Stimulated activated CD8-positive, alpha-beta memory T cell treated with anti-CD3 and anti-CD28 coated beads, Interleukin-4, amount 100 ng/mL, for 24 hours (primary cell): ENCODE results near the gene PRKCE.
"Not testable (repeated sequence)": the region's sequence is repeated elsewhere in the genome, so short reads cannot be mapped to it uniquely, and the experiment has no call there.

Source experiments
- DNase-seq: peaks from one replicate; pipeline ENCODE4 v3.0.0-alpha.2; 2020; ENCODE audit warnings: low read depth

PRKCE gene

DNA sequence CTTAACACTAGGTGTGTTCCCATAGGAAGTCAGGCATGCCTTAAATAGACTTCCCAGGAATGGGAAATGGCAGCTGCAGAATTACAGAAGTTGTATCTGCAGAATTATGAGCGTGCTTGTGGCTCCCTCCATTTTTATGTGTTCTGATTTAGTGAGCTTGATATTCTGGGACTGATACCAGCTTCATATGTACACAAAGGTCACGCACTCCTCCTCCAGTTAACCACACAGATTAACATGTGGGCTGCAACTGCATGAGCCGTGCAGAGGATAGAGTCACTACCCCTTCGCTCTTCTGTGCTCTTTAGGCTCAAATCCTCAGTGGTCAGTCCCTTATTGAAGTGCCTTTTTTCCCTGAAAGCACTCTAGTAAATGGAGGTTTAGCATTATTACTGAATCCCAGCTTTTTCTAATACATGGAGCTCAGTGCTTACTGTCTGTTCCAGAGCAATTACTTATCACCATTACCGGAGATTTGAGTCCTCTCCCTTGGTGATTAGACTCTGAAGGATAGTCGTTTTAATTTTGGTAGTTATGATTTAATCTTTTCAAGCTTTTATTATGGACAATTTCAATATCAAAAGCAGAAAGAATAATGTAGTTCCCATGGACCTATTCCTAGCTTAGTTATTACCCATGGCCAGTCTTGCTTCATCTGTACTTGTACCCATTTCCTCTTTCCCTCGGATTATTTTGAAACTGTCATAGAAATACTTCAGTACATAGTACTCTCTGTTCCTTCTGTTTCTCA lies 238.3 kb downstream of the PRKCE start:
- no peak for DNase-seq

DNA sequence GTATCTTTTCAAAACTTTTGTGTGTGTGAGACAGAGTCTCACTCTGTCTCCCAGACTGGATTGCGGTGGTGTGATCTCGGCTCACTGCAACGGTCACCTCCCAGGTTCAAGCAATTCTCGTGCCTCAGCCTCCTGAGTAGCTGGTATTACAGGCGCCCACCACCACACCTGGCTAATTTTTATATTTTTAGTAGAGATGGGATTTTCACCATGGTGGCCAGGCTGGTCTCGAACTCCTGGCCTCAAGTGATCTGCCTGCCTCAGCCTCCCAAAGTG lies 238.8 kb downstream of the PRKCE start:
- not testable (repeated sequence) for DNase-seq

DNA sequence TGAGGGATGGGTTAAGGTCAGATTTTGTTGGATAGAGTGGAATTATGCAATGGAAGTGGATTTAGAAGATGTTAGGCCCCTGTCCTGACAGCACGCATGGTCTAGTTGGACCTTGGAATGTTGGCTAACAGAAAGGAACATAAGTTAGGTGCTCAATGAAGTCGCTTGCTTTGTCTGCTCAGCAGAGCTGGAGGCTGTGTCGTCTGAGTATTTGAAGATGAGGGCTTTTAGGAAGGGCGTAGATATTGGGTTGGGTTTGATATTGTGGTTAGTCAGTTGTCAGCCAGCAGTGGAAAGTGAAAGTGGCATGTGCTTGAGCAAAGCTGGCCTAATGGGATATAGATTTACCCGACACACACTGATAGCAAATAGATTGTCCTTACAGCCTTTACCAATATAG lies 239.3 kb downstream of the PRKCE start:
- DNase-seq: no peak

DNA sequence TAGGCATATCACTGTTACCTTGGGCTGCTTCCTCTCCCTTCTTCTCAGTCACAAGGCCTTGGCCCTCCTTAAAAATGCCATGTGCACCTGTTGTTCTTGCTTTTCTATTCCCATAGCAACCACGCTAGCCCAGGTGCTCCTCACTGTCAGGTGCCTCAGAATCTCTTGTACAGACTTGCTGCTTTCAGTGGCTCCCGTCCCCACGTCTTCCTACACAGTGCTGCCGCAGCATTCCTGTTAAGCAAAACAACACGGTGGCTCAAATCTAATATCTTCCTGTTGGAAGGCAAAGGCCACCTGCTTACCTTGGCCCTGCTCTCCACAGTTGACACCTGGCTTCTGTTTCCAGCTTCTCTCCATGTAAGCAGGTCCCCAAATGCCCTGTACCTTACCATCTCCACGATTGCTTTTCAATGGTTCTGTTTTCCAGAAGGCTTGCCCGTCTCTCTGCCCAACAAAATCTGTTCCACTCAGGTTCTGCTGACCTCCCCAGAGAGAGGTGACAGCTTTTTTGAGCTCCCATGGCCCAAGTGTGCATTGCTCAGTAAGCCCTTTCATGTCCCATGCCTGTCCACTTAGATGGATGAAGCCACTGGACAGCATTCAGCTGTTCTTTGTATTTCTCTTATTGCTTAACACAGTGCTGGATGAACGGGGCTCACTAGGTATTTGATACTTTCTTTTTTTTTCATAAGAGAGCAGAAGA lies 240.4 kb downstream of the PRKCE start:
- DNase-seq: no peak

DNA sequence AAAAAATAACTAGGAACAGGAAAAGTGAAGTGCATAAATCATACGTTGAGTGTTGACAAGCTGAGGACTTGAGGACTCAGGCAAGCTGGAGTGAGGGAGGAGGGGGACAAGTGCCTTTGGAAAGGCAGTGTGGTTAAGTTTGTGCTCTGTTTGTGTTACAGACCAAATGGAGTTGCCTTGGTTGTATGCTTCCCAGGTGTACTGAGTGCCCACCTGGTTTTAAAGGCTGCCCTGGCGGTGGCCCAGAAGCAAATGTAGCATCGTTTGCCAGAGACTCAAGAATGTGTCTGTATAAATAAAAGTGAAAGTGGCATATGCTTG lies 240.9 kb downstream of the PRKCE start:
- DNase-seq: no peak

DNA sequence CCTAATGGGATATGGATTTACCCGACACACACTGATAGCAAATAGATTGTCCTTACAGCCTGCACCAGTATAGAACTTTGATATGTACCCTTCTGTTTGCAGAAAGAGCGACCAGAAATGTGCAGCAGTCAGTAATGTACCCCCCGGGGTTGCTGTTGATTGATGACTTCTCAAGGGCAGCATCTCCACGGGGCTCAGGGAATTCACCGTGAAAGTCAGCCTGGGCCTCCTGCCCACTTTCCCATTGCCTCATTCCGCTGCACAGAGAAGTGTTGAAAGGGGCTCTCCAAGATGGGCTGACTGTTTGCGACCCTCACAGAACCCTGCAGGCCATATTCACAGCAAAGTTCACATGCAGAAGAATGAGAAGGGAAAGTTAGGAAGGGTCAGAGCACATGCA lies 241.3 kb downstream of the PRKCE start:
- DNase-seq: no peak

DNA sequence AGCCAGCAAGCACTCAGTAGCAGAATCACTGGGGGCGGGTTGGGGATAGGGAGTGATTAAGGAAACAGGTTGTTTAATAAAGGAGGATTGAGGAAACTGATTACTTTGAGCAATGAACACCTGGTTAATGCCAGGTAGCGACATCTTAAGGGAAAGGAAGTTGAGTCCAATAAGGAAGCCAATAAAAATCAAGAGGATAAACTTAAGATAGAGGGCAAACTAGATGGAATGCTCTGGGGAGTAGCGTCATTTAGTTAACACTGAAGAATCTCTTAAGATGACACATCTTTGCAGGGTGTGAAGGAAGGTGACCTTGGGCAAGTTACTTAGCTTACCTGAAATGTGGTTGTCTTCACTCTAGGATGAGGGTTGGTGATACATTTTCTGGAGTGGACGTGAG lies 242.7 kb downstream of the PRKCE start:
- no peak for DNase-seq

DNA sequence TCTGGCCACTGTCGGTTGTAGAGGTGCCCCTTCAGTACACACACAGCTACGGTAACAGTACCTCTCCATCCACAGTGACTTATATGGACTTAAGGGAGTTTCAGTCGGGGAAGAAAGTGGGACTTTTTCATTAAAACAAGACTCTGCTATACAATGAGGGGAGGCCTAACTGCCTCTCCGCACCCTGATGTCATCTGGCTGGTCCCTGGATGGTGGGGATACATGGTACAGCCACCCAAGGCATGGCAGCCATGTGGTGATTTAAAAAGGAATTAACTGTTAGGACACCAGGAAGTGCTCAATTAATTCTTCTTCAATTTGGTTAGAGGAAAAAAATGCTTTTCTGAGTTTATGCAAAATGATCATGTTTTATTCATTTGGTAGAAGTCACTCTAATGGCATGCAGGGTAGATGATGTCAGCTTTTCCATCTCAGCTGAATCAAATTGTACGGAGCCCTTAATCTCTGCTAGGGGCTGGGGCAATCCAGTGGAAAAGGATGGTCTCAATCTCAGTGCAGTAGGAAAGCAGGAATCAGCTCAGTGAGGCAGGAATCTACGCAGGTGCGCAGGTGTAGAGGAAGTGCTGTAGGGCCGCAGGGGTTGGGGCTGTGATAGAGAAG lies 243.9 kb downstream of the PRKCE start:
- DNase-seq: no peak

DNA sequence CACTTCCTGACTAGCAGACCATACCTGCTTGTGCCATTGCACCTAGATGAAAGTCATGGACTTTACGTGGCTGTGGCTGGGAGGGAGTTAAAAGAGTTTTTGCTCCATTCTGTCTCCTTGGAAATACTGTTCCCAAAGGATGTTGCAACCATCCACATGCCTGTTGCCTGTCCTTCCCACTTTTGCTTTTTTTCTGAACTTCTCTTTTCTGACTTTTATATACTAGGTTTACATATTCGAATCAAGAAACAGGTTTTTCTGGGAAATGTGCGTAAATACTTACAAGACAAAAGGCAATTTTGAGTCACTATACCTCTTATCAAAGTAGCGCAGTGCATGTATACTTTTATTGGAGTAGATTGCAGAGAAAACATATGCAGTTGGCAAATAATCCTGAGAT lies 244.8 kb downstream of the PRKCE start:
- DNase-seq: no peak

DNA sequence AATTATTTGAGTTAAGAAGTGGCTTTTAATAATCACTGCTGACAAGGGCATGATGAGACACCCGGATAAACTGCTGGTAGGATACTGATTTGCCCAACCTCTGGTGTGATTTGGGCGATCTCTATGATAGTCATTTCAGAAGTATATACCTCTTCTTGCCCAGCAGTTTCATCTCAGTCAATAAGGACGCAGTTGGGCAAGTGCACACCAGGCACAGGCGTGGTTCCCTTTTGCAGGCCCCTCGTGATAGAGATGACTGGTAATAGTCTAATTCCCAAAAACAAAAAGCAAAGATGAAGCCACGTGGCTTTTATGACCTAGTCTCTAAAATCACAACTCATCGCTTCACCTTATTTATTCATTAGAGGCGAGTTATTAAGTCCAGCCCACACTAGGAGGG lies 246.4 kb downstream of the PRKCE start:
- no peak for DNase-seq

DNA sequence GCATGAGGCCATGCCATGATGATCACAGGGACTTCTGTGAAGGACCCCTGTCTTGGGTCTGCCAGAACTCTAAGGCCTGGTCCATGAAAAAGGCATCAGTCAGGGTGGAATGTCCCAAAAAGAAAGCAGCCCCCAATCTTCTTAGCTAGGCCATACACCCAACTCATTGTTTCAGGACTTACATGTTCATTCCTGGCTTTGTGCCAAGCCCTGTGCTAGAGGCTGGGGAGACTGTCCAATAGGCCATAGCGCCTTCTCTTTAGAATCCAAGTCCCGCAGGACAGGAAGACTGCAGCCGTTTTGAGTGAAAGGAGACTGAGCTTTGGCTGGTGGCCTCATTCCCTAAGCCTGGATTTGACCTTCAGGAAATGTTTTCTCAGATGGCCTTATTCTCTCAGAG lies 247.3 kb downstream of the PRKCE start:
- no peak for DNase-seq

DNA sequence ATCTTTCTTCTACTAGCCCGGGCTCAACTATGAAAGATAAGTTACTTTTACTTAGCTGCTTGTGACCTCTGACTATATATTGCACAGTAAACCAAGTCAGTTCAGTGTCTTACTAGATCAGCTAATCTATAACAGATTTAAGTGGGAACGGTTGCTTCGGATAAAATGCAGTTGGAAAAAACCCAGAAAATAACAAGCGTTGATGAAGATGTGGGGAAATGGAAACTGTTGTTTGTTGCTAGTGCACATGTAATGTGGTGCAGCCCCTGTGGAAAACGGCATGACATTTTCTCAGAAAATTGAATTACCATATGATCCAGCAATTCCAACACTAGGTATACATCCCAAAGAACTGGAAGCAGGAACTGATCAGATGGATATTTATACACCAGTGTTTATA lies 248.5 kb downstream of the PRKCE start:
- no peak for DNase-seq

DNA sequence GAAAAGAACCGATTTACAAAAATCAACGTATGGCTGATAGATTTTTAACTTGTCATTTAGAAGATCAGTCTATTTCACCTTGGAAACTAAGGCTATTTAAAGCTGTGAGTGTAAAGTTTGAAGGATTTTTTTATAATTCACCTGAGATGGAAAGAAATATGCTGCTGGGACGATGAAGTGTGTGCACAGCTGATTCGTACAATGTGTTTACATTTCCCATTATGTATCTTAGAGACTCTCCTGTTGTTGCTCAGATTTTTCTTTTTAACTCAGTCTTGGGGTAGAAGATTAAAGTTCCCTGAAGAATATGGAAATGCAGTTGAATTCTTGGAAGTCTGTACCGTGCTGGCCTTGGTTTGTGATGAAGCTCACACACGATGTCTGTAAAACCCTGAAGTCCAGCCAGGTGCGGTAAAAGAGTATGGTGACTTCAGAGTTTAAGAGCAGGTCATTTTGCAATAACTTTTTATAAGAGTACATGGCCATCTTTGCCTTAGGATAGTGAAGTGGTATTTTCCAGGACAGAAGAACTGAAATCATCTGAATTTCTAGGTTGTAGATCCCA lies 250.1 kb downstream of the PRKCE start:
- DNase-seq: no peak

DNA sequence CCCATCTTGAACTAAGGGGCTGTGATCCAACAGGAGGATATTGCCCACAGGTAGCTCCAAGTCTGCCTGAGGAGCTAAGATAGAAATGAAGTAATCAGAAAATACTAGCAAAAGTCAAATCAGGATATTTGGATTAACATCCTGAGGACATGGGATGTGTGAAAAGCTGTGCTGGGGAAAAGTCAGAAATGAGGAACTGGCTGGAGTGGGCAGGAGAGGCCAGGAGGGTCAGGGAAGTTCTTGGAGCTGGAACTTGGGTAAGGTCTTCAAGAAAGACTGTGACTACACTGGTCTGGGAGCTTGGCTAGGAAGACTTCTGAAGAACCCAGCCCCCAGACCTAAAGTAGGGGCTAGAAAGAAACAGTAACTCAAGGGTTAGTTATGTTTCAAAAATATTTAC lies 250.9 kb downstream of the PRKCE start:
- DNase-seq: no peak

DNA sequence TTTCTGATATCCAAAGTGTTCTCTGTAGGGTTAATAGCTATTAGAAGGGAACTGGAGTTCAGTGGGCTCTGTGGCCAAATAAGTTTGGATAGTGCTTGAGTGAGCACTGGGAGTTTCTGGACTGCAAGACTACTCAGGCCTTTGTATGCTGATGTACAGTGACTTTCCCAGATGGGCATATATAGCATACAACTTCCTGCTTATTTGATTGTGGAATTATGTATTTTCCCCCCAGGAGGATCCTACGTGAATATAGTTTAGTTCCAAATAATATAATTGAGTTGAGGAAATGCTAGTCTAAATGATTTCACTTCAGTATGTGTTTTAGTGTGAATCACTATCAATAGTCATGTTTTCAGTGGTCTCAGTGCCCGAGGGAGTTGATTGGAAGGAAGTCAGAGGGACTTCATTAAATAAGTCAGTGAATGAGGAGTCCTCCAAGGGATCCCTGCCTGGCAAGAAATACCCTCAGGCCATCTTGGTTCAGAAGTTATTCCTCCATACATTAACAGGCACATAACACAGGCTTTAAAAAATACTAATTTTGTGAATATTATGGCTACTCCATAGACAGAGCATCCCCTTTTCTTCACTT lies 251.4 kb downstream of the PRKCE start:
- no peak for DNase-seq

DNA sequence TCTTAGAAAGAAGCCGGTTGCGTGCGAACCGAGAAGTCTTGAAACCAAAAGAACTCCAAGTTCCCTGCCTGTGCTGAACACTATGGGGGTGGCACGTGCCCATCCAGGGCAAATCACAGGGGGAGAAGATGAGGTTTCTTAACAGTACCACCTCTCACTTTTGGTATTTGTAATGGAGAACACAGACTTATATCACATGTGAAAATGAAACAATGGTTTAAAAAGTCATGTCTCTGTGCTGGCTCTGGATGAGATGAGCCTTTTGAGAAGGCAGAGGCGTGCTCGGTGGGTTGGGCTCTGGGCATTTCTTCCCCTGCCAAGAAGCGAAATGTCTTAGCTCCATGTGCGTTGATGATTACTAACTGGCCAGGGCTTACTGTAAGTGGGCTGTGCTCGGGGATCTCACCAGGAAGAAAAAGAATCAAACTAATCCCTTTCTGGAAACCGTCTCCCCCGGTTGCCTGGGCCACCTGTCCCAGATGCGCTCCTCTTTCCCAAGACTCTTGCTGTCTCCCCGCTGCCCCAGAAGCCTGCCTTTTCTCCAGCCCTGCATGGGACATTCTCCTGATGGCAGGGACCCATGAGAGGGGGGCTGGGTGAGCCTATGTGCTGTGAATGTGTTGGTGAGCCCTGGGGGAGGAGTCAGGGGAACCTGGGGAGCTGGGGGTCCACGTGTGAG lies 252.9 kb downstream of the PRKCE start:
- DNase-seq: no peak

DNA sequence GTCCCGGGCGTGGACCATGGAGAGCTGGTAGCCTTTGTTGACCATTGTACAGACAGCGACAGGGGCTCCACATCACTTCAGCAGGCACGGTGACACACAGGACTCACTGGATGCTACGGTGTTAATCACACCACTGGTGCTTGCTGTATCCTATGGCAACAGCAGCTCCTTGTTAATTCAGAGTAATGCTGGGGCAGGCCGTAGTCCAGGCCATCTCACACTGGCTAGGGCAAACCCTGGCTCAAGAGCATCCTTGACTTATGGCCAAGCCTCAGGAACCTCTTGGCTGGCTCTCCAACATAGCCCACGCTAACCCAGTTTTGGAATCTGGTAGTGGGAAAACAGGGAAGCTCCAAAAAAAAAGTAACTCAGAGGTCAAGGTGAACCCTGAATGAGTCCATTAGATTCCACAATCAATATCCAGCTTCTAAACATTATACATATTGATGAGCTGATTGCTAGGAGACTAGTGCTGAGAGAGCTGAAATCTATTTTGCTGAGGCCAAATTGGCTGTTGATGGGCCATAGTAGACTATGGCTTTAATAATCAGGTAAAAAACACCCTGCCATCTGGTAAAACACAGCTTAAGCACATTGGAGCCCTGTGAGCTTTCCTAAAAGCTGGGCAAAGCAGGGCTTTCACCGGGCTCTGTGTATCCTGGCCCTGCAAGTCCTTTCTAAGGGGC lies 253.6 kb downstream of the PRKCE start:
- no peak for DNase-seq

DNA sequence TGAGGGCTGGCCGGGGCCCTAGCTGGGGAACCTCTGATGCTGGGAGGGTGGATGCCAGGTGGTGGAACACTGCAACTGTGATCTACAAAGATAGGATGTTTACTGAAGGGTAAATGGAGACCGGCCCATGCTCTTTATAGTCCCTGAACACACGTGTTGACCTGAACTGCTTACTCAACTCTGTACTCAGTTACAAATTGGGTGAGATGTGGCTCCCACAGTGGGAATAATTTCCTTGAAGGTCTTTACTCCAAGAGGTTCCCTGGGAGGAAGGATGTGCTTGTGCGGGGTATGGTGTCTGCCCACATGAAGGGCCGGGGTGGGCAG lies 254.1 kb downstream of the PRKCE start:
- no peak for DNase-seq

DNA sequence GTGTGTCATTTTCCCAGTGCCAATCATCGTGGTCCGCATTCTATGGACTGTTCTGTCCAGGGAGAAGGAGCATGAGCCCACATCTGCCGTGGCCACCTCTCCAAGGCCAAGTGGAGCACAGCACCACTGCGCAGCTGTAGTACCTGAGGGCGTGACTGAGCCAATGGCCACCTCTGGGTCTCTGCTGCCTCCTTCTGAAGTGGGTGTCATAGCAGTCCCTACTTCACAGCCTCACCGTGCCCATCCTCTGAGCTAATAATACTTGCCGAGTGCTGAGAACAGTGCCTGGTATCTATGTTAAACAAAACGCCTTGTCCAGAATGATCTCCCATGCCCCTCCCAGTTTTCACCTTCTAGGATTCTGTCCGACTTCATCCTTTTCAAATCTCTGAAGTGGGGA lies 256.1 kb downstream of the PRKCE start:
- no peak for DNase-seq

DNA sequence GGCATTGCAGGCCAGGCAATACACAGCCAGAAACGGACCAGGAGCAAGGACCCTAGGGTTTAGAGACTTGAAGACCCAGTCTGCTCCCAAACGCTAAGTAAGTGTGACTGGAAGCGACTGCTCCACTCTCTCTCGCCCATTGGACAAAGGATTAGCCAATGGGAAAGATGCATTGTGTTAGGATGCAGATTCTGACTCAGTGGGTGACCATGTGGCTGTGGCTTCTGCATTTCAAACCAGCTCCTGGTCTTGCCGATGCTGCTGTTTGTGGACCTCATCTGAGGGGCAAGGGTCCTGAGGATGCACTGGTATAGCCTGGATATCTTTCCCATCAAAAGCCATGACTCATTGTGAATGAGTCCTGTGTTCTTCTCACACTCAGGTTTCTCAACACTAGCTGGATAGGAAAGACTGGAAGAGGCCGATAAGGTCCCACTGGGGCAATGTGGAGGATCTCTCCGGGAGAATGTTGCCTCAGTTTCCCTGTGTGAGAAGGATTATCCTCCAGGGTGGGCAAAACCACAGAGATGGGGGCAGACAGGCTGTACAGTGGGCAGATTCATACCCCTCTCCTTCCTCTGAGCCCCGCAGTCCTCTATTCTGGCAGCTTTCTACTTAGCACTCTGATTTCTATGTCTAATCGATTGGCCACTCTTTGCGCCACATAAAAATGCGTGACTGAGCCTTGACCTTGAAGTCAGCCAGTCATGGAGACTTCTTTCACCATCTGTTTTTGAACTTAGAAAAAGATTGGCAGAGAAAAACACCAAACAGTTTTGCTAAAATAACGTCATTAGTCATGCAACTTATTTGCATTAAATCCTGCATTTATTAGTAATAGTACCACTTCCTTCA lies 257.1 kb downstream of the PRKCE start:
- DNase-seq: no peak

DNA sequence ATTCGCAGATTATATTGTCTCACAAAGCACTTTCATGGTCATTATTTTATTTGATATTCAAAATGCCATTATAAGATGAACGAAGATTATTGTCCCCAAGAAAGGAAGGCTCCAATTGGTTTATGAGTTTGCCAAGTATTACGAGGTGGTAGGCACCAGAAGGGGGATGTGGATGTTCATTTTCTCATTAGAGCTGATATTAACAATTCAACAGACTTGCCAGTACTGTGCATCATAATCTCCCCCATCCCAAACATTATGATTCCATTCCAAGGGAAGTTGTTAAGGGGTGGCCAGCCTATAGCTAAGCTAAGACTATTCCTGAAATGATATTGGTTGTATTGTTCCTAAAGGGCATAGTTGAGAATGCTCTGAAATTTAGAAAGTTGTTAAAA lies 257.7 kb downstream of the PRKCE start:
- DNase-seq: no peak
